GM10847 (cell line): ENCODE results near the gene PKN1.
A peak's percentile ranks its signal among the peaks of the same experiment; 100 is the strongest.

ENCODE experiments used
- POLR2A ChIP-seq: IDR thresholded peaks from 2 replicates; pipeline ENCODE4 v1.6.1; 2011; ENCODE audit not compliant: insufficient read length; ENCODE audit errors: extremely low read depth

PKN1 gene

GRCh38 chr19:14405758-14406644, 27.1 kb upstream of the PKN1 start:
- no peak for TF ChIP-seq POLR2A

DNA sequence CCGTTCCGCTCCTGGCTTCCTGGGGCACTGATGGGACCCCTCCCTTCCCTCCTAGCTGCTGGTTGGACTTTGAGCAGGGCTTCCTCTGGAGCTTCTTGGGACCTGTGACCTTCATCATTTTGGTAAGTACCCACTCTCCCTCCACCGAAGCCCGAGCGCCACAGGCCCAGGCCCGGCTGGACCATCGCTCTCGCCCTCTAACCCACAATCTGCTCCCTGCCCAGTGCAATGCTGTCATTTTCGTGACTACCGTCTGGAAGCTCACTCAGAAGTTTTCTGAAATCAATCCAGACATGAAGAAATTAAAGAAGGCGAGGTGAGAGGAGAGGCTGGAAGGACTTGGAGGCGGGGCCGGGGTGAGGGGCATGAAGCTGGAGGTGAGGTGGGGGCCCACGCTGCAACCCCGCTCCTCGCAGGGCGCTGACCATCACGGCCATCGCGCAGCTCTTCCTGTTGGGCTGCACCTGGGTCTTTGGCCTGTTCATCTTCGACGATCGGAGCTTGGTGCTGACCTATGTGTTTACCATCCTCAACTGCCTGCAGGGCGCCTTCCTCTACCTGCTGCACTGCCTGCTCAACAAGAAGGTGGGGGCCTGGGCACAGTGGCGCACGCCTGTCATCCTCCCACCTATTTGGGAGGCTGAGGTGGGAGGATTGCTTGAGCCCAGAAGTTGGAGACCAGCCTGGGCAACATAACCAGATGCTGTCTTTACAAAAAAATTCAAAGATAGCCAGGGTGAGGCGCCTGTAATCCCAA, 26.3 kb upstream of the PKN1 start:
- peak; percentile 12 for TF ChIP-seq POLR2A

- TF ChIP-seq POLR2A: no peak
Observed at GRCh38 chr19:14407605-14408484, 25.3 kb upstream of the PKN1 start.

- TF ChIP-seq POLR2A: no peak
Observed at GRCh38 chr19:14408491-14409145, 24.5 kb upstream of the PKN1 start.

GRCh38 chr19:14409146-14410023, 23.7 kb upstream of the PKN1 start:
- TF ChIP-seq POLR2A: no peak

GRCh38 chr19:14410091-14411051, 22.7 kb upstream of the PKN1 start:
- TF ChIP-seq POLR2A: no peak

DNA sequence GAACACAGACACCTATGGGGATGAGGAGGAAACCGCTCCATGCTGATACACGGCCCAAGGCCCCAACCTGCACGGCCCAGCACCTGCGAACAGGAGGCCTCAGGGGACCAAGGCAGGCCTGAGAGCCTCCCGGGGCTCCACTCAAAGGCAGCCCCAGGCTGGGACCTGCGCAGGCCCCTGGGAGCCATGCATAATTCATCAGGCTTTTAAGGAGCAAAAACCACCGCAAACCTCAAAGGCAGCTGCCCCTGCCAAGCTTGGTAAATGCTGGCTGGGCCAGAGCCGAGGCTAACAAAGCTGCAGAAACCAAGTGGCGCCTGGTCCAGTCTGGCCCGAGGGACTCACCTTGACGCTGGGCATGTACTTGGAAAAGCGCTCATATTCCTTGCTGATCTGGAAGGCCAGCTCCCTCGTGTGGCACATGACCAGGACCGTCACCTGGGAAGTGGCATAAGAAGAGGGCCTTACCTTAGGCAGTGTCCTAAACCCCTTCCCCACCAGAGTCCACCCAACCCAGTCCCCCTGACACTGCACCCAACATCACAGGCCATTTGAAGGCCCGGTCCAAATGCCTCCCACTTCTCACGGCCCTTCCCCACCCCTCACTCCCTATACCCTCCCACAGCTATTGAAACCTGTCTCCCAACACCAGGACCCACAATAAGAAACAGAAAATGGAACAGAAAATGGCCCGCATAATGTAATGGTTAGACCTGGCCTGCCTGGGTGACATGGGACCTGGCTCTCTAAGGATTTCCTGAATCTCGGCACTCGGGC, 21.8 kb upstream of the PKN1 start:
- TF ChIP-seq POLR2A: no peak

DNA sequence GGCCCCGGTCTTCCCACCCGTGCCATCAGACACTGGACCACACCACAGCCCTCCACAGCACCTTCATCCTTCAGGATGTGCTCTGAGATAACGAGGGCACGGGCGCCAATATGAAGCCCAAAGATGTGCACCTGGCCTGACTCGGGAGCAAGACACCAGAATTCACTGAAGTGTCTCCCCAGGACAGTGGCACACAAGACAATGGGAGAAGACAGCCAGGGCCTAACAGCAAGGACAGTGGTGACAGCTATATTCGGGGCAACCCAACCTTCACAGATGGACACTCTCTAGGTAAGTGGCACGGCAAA, 21.2 kb upstream of the PKN1 start:
- no peak for TF ChIP-seq POLR2A

GRCh38 chr19:14412324-14412995, 20.6 kb upstream of the PKN1 start:
- no peak for TF ChIP-seq POLR2A

DNA sequence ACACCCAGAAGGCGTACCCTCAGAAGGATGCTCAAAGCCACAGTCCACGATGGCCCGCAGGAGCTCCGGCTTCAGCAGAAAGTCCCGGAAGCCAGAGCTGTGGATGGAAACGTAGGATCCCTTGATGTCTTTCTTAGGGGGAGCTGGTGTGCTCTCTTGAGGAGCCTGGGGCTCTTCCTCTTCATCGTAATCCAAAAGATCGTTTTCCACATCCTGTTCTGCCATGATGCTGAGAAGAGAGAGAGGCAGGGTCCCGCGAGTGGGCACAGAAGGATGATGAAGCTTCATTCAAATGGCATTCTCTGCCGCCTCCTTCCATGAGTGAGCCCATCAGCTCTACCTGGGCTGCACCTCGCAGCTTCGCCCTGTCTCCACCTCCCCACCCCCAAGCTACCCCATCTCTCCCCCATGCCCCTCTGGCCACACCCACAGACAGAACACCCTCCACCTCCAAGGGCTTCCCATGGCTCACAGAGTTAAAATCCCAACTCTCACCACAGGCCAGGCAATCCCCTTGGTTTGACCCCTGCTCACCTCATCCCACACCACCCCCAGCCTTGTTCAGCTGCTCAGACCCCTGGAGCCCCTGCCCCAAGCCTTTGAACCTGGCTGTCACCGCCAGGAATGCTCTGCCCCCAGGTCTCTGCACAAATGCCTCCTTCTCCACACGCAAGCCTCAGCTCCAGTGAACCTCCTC, 20.0 kb upstream of the PKN1 start:
- TF ChIP-seq POLR2A: no peak

DNA sequence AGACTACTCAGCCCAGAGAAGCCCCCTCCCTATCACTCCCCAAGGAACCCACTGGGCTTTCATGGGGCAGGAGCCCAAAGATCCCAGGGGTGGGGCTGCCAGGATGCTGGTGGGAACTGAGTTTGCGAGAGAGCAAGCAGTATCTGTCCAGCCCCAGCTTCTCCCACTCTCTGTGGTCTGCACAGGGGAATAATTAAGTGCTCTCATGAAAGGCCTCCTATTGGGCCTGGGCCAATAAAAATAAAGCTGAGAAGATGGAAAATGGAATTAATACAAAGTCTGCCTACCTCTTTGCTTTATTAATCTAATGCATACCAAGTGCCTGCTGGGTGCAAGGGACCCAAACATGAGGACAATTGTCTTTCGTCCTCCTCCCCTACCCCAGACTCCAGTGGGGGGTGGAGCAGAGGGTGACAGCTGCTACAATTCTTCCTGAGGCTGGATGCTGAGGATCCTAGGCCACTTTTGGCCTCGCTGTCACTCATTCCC, 19.4 kb upstream of the PKN1 start:
- TF ChIP-seq POLR2A: no peak
